MM.1S (cell line): ENCODE measurements around the gene YEATS4.

Experiments
- DNase-seq: peaks from one replicate; pipeline ENCODE4 v3.0.0-alpha.2; 2015
- H2AFZ ChIP-seq: fragments of 300-600 bp; sonication (generic); 2 replicates; pipeline ENCODE4 v1.6.0; 2016; ENCODE audit warnings: antibody characterized with exemption, low read length
- H3F3A ChIP-seq: fragments of 300-600 bp; sonication (generic); 2 replicates; pipeline ENCODE4 v1.6.1; 2016; ENCODE audit warnings: mild to moderate bottlenecking, antibody characterized with exemption, low read length, moderate library complexity, mixed read lengths; ENCODE audit not compliant: insufficient read depth
- H3K27ac ChIP-seq: fragments of 300-600 bp; sonication (generic); 2 replicates; pipeline ENCODE4 v1.5.1; 2016; ENCODE audit warnings: mild to moderate bottlenecking, low read length
- H3K27me3 ChIP-seq: fragments of 300-600 bp; sonication (generic); replicated peaks from 2 replicates; pipeline ENCODE4 v1.6.0; 2016; ENCODE audit warnings: low read length; ENCODE audit not compliant: insufficient read depth
- H3K36me3 ChIP-seq: fragments of 300-600 bp; sonication (generic); replicated peaks from 2 replicates; pipeline ENCODE4 v1.6.1; 2016; ENCODE audit warnings: mild to moderate bottlenecking, low read length, mixed read lengths; ENCODE audit not compliant: insufficient read depth
- H3K4me1 ChIP-seq: fragments of 300-600 bp; sonication (generic); 2 replicates; pipeline ENCODE4 v1.6.1; 2016; ENCODE audit warnings: low read length, mixed read lengths
- H3K4me2 ChIP-seq: fragments of 300-600 bp; sonication (generic); 2 replicates; pipeline ENCODE4 v1.6.0; 2016; ENCODE audit warnings: low read depth, low read length
- H3K4me3 ChIP-seq: fragments of 300-600 bp; sonication (generic); 2 replicates; pipeline ENCODE4 v1.5.1; 2016; ENCODE audit warnings: low read length, mixed read lengths
- H3K79me2 ChIP-seq: fragments of 300-600 bp; sonication (generic); 2 replicates; pipeline ENCODE4 v1.6.1; 2016; ENCODE audit warnings: mixed run types, low read length, mixed read lengths
- H3K9ac ChIP-seq: fragments of 300-600 bp; sonication (generic); 2 replicates; pipeline ENCODE4 v1.6.1; 2016; ENCODE audit warnings: low read length, mixed read lengths
- H3K9me2 ChIP-seq: fragments of 300-600 bp; sonication (generic); replicated peaks from 2 replicates; pipeline ENCODE4 v1.6.1; 2016; ENCODE audit warnings: mild to moderate bottlenecking, low read length, mixed read lengths; ENCODE audit not compliant: insufficient read depth
- H3K9me3 ChIP-seq: fragments of 300-600 bp; sonication (generic); replicated peaks from 2 replicates; pipeline ENCODE4 v1.6.1; 2016; ENCODE audit warnings: mild to moderate bottlenecking, low read length, mixed read lengths; ENCODE audit not compliant: insufficient read depth
- H4K20me1 ChIP-seq: fragments of 300-600 bp; sonication (generic); 2 replicates; pipeline ENCODE4 v1.6.1; 2016; ENCODE audit warnings: mild to moderate bottlenecking, low read length, moderate library complexity, mixed read lengths; ENCODE audit not compliant: insufficient read depth
- EZH2 ChIP-seq: fragments of 300-600 bp; sonication (generic); optimal IDR thresholded peaks from 2 replicates; pipeline ENCODE3; 2017; ENCODE audit warnings: low read depth, mild to moderate bottlenecking, antibody characterized with exemption, low read length, mixed read lengths
- EZH2phosphoT487 ChIP-seq: fragments of 300-600 bp; sonication (generic); IDR thresholded peaks from 2 replicates; pipeline ENCODE4 v1.6.1; 2018; ENCODE audit warnings: antibody characterized with exemption, low read length
- TF ChIP-seq, protein P1 (sequence below): fragments of 300-600 bp; sonication (generic); IDR thresholded peaks from 2 replicates; pipeline ENCODE4 v1.5.1; 2016; ENCODE audit warnings: antibody characterized with exemption, low read length, mixed read lengths

The YEATS4 gene

DNA sequence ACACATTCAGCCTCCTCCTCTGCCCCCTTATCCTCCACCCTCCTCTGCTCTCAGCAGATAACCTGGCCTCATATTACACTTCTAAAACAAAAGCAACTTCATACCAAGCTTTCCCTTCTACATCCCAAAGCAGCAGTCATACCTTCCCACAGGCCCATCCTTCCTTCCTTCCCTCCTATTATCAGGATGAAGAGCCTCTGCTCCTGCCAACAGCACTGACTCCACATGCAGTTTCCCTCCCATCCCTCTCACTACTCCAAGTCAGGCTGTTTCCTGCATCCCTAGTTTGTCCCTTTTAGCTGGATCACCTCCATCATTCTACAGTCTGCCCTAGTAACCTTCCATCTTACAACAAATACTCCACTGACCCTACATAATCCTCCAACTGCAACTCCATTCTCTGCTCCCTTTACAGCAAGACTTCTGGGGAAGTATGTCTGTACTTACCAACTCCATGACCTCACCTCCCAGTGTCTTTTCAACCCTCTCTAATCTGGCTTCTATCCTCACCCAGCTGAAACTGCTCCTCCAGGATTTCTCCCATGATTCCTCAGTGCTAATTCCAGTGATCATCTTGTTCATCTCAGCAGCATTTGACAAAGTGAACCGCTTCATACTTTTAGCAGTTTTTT is 4.9 kb upstream of the YEATS4 start:
- no peak overlapping the region for H2AFZ ChIP-seq
- H3K9me2 ChIP-seq, result no peaks in the 10 kb centered on the region
- no peak overlapping the region for H3K4me2 ChIP-seq
- TF ChIP-seq EZH2phosphoT487 (no peak), EZH2 (no peak)
- TF ChIP-seq, protein P1, sequence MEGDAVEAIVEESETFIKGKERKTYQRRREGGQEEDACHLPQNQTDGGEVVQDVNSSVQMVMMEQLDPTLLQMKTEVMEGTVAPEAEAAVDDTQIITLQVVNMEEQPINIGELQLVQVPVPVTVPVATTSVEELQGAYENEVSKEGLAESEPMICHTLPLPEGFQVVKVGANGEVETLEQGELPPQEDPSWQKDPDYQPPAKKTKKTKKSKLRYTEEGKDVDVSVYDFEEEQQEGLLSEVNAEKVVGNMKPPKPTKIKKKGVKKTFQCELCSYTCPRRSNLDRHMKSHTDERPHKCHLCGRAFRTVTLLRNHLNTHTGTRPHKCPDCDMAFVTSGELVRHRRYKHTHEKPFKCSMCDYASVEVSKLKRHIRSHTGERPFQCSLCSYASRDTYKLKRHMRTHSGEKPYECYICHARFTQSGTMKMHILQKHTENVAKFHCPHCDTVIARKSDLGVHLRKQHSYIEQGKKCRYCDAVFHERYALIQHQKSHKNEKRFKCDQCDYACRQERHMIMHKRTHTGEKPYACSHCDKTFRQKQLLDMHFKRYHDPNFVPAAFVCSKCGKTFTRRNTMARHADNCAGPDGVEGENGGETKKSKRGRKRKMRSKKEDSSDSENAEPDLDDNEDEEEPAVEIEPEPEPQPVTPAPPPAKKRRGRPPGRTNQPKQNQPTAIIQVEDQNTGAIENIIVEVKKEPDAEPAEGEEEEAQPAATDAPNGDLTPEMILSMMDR, result no peak
- H3F3A ChIP-seq, result 0 out of 2 replicates have a peak, but pooled peaks cover 6% of the 10 kb centered on the region
- peaks cover 5% of the 10 kb centered on the region; the same call in 1 of the 2 replicates for H3K4me1 ChIP-seq
- H3K36me3 ChIP-seq, result no peaks in the 10 kb centered on the region
- no peaks in the 10 kb centered on the region for H3K27me3 ChIP-seq
- no peaks in the 10 kb centered on the region for H3K79me2 ChIP-seq
- H4K20me1 ChIP-seq, result no peaks in the 10 kb centered on the region
- H3K27ac ChIP-seq, result no peak overlapping the region
- no peak for DNase-seq
- no peaks in the 10 kb centered on the region for H3K9me3 ChIP-seq
- no peak overlapping the region for H3K9ac ChIP-seq
- H3K4me3 ChIP-seq, result no peak overlapping the region

DNA sequence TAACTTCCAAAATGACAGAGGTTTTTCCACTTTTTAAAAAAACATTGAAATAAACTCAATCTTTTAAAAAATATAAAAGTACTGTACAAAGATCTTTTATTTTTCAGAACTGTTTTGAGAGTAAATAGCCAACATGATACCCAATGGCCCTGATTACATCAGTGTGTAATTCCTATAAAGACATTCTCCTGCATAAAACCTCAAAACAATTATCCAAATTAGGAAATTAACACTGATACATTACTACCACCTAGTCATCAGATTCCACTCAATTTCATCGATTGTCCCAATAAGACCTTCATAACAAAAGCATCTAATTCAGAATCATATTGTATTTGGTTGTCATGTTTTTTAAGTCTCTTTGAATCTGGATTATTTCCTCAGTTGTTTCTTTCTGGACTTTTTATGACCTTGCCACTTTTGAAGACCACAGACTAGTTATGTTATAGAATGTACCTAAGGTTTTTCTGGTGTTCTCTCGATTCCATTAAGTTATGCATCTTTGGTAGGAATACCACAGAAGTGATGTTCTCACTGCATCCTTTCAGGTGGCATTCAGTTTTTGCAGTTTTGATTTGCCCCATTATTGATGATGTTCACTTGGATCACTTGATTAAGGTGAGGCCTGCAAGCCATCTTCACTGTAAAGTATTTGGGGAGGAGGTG is 4.0 kb upstream of the YEATS4 start:
- Histone ChIP-seq H3K27ac (no peak overlapping the region), H2AFZ (no peak overlapping the region), H4K20me1 (no peaks in the 10 kb centered on the region), H3K4me1 (peaks cover 5% of the 10 kb centered on the region; the same call in 1 of the 2 replicates), H3K4me3 (no peak overlapping the region), H3K9me3 (no peaks in the 10 kb centered on the region), H3K36me3 (no peaks in the 10 kb centered on the region), H3K4me2 (no peak overlapping the region), H3K27me3 (no peaks in the 10 kb centered on the region), H3K79me2 (peaks cover 4% of the 10 kb centered on the region), H3K9ac (no peak overlapping the region), H3K9me2 (no peaks in the 10 kb centered on the region), H3F3A (0 out of 2 replicates have a peak, but pooled peaks cover 11% of the 10 kb centered on the region)
- TF ChIP-seq, protein P1, result no peak
- TF ChIP-seq EZH2 (no peak), EZH2phosphoT487 (no peak)
- DNase-seq, result no peak

DNA sequence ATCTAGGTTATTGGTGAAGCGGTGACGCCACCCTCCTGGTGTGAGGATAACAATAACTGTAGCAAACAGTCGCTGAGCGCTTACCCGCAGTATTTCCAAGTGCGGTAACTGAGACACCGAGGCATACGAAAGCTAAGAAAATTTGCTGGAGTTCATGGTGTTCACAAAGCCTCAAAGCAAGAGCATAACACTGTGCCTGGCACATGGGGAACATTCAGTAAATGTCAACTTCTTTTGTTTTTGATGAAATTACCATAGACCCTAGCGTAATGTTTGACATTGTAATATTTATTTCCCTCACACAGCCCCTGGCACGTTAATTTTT is 767 bp downstream of the YEATS4 start:
- no peaks in the 10 kb centered on the region for H3K9me3 ChIP-seq
- H3K4me1 ChIP-seq, result peaks cover 5% of the 10 kb centered on the region; the same call in 1 of the 2 replicates
- peak overlapping the region; percentile 90 for H3K27ac ChIP-seq
- no peaks in the 10 kb centered on the region for H3K9me2 ChIP-seq
- H3F3A ChIP-seq, result 0 out of 2 replicates have a peak, but pooled peaks cover 11% of the 10 kb centered on the region
- no peak for DNase-seq
- H3K4me2 ChIP-seq, result peak overlapping the region; percentile 66
- H4K20me1 ChIP-seq, result no peaks in the 10 kb centered on the region
- peak overlapping the region; percentile 93 for H3K9ac ChIP-seq
- H3K36me3 ChIP-seq, result peaks cover 16% of the 10 kb centered on the region; the same call in 1 of the 2 replicates
- H3K27me3 ChIP-seq, result no peaks in the 10 kb centered on the region
- peak overlapping the region; percentile 86 for H3K4me3 ChIP-seq
- 0 out of 2 replicates have a peak overlapping the region, but pooled peaks have one; percentile 33 for H2AFZ ChIP-seq
- no peak for TF ChIP-seq EZH2phosphoT487
- TF ChIP-seq, protein P1, result no peak
- no peak for TF ChIP-seq EZH2
- H3K79me2 ChIP-seq, result peaks cover 39% of the 10 kb centered on the region
